Spleen (tissue), 11 donors: ENCODE measurements around the gene MEA1. TPM values are rescaled to one million over a fixed set of nuclear protein-coding genes. Genes with fewer than 3 reads are reported as not detected.

ENCODE experiments used
- DNase-seq: peaks from one replicate; pipeline ENCODE4 v3.0.0-alpha.2; 2020
- H3K27ac ChIP-seq, 8 donors: fragments of 200-600 bp; sonication (generic) in 7 of 8; 1 replicate in 4 of 8; 2 replicates in 4 of 8; pipeline versions ENCODE4 v1.5.0 to v1.8.0; 2016 to 2021; ENCODE audit warnings: inconsistent platforms in 4 of 8, mild to moderate bottlenecking in 4 of 8, moderate library complexity in 1 of 8
- H3K27me3 ChIP-seq, 7 donors: fragments of 200-600 bp; sonication (generic) in 6 of 7; replicated peaks in 1 of 7; 1 replicate in 4 of 7; 2 replicates in 3 of 7; pipeline versions ENCODE4 v1.5.0 to v1.8.0; 2016 to 2021; ENCODE audit warnings: inconsistent platforms in 3 of 7, mild to moderate bottlenecking in 1 of 7
- H3K36me3 ChIP-seq, 6 donors: fragments of 200-600 bp; sonication (generic) in 5 of 6; 1 replicate in 4 of 6; 2 replicates in 2 of 6; pipeline versions ENCODE4 v1.5.0 to v1.8.0; 2016 to 2021; ENCODE audit warnings: inconsistent platforms in 2 of 6
- H3K4me1 ChIP-seq, 6 donors: fragments of 200-600 bp; sonication (generic) in 5 of 6; 1 replicate in 3 of 6; 2 replicates in 3 of 6; pipeline versions ENCODE4 v1.5.0 to v1.8.0; 2016 to 2021; ENCODE audit warnings: inconsistent platforms in 3 of 6
- H3K4me3 ChIP-seq, 8 donors: fragments of 200-600 bp; sonication (generic) in 7 of 8; 1 replicate in 4 of 8; 2 replicates in 4 of 8; pipeline versions ENCODE4 v1.5.0 to v1.8.0; 2016 to 2021; ENCODE audit warnings: inconsistent platforms in 4 of 8, mild to moderate bottlenecking in 4 of 8, moderate library complexity in 2 of 8
- H3K9me3 ChIP-seq, 8 donors: fragments of 200-600 bp; sonication (generic) in 7 of 8; 1 replicate in 4 of 8; 2 replicates in 4 of 8; pipeline versions ENCODE4 v1.5.0 to v1.8.0; 2016 to 2021; ENCODE audit warnings: inconsistent platforms in 4 of 8
- POLR2A ChIP-seq, 3 donors: fragments of 450-650 bp; IDR thresholded peaks; one replicate each; pipeline ENCODE4 v1.5.1; 2017; ENCODE audit warnings: antibody characterized with exemption in 3 of 3, mild to moderate bottlenecking in 1 of 3
- POLR2AphosphoS5 ChIP-seq, 3 donors: sonication (generic); formaldehyde crosslinking; IDR thresholded peaks; one replicate each; pipeline ENCODE4 v1.5.1; 2017; ENCODE audit warnings: antibody characterized with exemption in 3 of 3
- WGBS, 5 donors: extraction: QIAGEN DNeasy Blood & Tissue Kit in 3 of 5; methylation state at CpG; one replicate each; pipeline versions ENCODE4 v1.1.5 to v1.1.7; 2013 to 2018; 5-methylcytosine and 5-hydroxymethylcytosine counted together
- intact Hi-C: fragments of 100-400 bp; cut with DNase I; formaldehyde crosslinking; loops from one replicate; pipeline ENCODE4 v1.15.0; 2023; ENCODE audit warnings: low total_unique reads
- polyA plus RNA-seq, 3 donors: library from polyadenylated mRNA; stranded (reverse); fragments of 200-250 nt; gene quantifications; one replicate each; pipeline ENCODE4 v1.2.1, GENCODE V29; 2013
- total RNA-seq, 7 donors: library from RNA; depleted of rRNA in 3 of 7; stranded (reverse); fragments of >200 nt in 3 of 7; fragmentation: NEBNext Ultra II Directional in 4 of 7; extraction: Animal tissue kit (Norgen Biotek cat#: 25700) in 4 of 7; gene quantifications; one replicate each; pipeline versions ENCODE4 v1.1.0 to v1.2.1, GENCODE V29; 2016 to 2021
- TF ChIP-seq, protein P1 (sequence below), 11 experiments: fragments of 200-600 bp in 7 of 11; fragments of 450-650 bp in 4 of 11; sonication (generic) in 4 of 11; IDR thresholded peaks in 8 of 11; conservative IDR thresholded peaks in 3 of 11; 1 replicate in 7 of 11; 2 replicates in 4 of 11; pipeline versions ENCODE4 v1.4.0 to v1.8.0; 2016 to 2021; ENCODE audit warnings: antibody characterized with exemption in 11 of 11, inconsistent platforms in 4 of 11, mild to moderate bottlenecking in 1 of 11
- donor health status: healthy with polysubstance abuse.
- donor health status: DM: no; HTN: no; CAD: no; lungs with moderate emphysema.
- donor health status: DM: no; HTN: no; CAD: no.
- donor health status: Bipolar disorder and iron deficiency.
- donor health status: healthy.
- donor health status: DM: no; HTN: no; CAD: no.
- donor health status: DM: yes; HTN: yes; CAD: no.

MEA1 gene
- total and polyA plus RNA-seq, 10 donors = 33.3 to 89.4 (median 43.4) TPM

DNA sequence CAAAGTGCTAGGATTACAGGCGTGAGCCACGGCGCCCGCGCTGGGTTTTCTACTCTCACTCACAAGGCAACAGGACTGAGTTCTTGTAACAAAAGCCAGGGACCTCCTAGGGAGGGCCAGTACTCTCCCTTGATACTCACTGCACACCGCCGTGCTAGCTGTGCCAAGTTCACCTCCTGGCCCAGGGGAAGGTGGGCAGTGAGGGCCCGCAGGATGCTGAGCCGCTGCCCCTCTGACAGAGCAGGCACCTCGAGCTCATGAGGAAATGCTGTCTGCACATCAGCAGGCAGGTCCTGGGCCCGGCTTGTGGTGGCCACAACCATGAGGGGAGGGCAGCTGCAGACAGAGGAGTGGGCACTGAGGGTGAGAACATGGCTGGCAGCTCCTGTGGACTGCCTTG lies 46.5 kb downstream of the MEA1 start:
- Histone ChIP-seq H3K36me3 (peaks cover 0 to 99% (median 58%) of the 10 kb centered on the region in 6 donors), H3K9me3 (no peaks in the 10 kb centered on the region), H3K4me1 (no peaks in the 10 kb centered on the region), H3K27ac (no peak overlapping the region), H3K27me3 (no peaks in the 10 kb centered on the region), H3K4me3 (no peak overlapping the region)
- 90 to 99% (median 97%) methylated on average over 11 of the region's 11 CpGs for WGBS, 5 donors
- TF ChIP-seq POLR2A (IDR thresholded peaks at IDR 0.05) (no peak), POLR2AphosphoS5 (IDR thresholded peaks at IDR 0.05) (peak in 1 of 3 donors; percentile 21)
- no peak for DNase-seq
- intact Hi-C loops = no loop called here

DNA sequence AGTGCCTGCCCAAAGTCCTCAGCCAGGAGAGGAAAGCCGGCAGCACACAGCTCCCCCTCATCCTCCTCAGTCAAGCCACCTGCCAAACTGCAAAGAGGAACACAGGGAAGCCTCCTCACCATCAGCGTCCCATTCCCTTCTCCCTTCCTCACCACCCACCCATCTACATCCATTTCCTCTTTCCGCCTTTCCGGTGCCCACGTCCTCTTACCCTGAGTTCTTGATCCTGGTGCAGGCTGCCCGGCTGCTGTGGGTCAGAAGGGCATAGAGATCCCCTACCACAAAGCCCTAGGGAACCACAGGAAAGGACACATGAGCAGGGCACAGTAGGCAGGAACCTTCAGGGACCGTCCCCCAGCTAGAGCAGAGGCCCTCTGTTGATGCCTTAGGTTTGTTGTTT lies 47.2 kb downstream of the MEA1 start:
- TF ChIP-seq POLR2A (IDR thresholded peaks at IDR 0.05) = no peak
- TF ChIP-seq, protein P1, sequence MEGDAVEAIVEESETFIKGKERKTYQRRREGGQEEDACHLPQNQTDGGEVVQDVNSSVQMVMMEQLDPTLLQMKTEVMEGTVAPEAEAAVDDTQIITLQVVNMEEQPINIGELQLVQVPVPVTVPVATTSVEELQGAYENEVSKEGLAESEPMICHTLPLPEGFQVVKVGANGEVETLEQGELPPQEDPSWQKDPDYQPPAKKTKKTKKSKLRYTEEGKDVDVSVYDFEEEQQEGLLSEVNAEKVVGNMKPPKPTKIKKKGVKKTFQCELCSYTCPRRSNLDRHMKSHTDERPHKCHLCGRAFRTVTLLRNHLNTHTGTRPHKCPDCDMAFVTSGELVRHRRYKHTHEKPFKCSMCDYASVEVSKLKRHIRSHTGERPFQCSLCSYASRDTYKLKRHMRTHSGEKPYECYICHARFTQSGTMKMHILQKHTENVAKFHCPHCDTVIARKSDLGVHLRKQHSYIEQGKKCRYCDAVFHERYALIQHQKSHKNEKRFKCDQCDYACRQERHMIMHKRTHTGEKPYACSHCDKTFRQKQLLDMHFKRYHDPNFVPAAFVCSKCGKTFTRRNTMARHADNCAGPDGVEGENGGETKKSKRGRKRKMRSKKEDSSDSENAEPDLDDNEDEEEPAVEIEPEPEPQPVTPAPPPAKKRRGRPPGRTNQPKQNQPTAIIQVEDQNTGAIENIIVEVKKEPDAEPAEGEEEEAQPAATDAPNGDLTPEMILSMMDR (IDR thresholded peaks at IDR 0.05 in 8 of 11, conservative IDR thresholded peaks at IDR 0.05 in 3 of 11) = no peak
- no peak for TF ChIP-seq POLR2AphosphoS5 (IDR thresholded peaks at IDR 0.05)
- H3K36me3 ChIP-seq = peaks cover 0 to 97% (median 60%) of the 10 kb centered on the region in 6 donors
- no peaks in the 10 kb centered on the region for H3K4me1 ChIP-seq
- no peak for DNase-seq
- intact Hi-C loops = no loop called here
- H3K4me3 ChIP-seq = no peak overlapping the region
- H3K27ac ChIP-seq = no peak overlapping the region
- H3K9me3 ChIP-seq = no peaks in the 10 kb centered on the region
- no peaks in the 10 kb centered on the region for H3K27me3 ChIP-seq
- WGBS, 5 donors = 69 to 83% (median 72%) methylated on average over 7 of the region's 7 CpGs

DNA sequence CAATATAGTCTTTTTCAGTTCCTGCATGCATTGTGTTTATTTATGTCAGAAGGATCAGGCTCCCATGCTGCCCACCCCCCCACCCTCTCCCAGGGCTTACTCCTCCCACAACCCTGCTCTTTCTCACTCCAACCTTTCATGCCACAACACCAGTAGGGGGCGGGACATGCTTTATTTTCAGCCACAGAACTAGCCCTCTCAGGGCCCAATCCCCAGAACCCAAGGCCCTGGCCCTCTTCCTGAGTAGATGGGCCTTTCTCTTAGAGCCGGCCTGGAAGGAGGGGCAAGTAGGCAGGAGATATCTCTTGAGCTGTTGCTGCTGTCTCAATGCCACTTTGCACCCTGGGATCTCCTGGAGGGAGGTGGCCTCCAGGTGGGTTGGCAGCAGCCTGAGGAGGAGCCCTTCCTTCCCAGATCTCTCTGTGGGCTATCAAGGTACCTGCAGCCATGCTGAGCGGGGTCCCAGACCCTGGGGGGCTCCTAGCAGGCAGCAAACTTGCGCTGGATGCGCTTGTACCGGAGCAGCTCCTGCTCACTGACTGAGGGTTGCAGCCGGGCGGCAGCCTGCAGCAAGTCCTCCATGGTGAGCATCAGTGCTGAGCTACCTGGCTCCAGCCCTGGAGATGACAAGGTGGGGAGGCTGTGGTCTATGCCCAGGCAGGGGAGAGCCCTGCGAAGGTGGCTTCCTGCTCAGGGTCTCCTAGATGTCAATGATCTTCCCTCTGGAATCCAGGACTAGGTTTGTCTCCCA lies 49.7 kb downstream of the MEA1 start:
- no peak for TF ChIP-seq POLR2A (IDR thresholded peaks at IDR 0.05)
- no peak for TF ChIP-seq POLR2AphosphoS5 (IDR thresholded peaks at IDR 0.05)
- TF ChIP-seq, protein P1 (IDR thresholded peaks at IDR 0.05 in 8 of 11, conservative IDR thresholded peaks at IDR 0.05 in 3 of 11) = peak in 3 of 11 experiments; percentile 15 to 21 (median 19)
- intact Hi-C loops = no loop called here
- Histone ChIP-seq H3K4me3 (no peak overlapping the region), H3K4me1 (peaks cover 11 to 21% (median 19%) of the 10 kb centered on the region in 6 donors), H3K27me3 (peaks cover 0 to 13% (median 0%) of the 10 kb centered on the region in 7 donors), H3K27ac (no peak overlapping the region), H3K36me3 (peaks cover 0 to 74% (median 48%) of the 10 kb centered on the region in 6 donors), H3K9me3 (no peaks in the 10 kb centered on the region)
- peak; percentile 56 for DNase-seq
- 80 to 90% (median 89%) methylated on average over 3 to 9 of the region's 9 CpGs for WGBS, 5 donors

DNA sequence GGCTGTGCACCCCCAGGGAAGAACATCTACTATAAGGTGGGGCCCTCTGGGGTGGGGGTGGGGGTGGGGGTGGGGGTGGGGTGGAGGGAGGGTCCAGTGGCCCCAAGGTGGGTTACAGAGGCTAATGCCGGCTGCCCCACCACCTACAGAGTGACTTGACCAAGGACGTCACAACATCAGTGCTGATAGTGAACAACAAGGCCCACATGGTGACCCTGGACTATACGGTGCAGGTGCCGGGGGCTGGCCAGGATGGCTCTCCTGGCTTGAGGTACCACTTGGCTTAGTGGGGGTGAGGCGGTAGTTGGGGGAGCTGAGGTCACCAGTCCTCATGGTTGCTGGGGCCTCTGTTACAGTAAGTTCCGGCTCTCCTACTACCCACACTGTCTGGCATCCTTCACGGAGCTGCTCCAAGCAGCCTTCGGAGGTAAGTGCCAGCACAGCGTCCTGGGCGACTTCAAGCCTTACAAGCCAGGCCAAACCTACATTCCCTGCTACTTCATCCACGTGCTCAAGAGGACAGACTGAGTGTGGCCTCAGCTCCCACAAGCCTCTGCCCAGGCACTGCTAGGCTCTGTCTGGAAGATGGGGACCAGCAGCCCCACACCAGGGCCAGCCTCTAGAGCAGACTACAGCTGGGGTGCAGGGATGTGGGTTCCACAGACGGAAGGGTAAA lies 50.4 kb downstream of the MEA1 start:
- H3K4me3 ChIP-seq = no peak overlapping the region
- H3K27ac ChIP-seq = no peak overlapping the region
- peaks cover 0 to 13% (median 0%) of the 10 kb centered on the region in 7 donors for H3K27me3 ChIP-seq
- intact Hi-C loops = no loop called here
- no peaks in the 10 kb centered on the region for H3K9me3 ChIP-seq
- H3K4me1 ChIP-seq = peaks cover 11 to 21% (median 19%) of the 10 kb centered on the region in 6 donors
- peak; percentile 47 for DNase-seq
- 89 to 91% (median 89%) methylated on average over 10 to 12 of the region's 12 CpGs for WGBS, 5 donors
- H3K36me3 ChIP-seq = peaks cover 0 to 67% (median 43%) of the 10 kb centered on the region in 6 donors
- TF ChIP-seq POLR2A (IDR thresholded peaks at IDR 0.05) = no peak
